Tibial artery (tissue), 4 donors: ENCODE measurements around the gene HRH1.

Source experiments
- DNase-seq, 2 donors: peaks; one replicate each; pipeline ENCODE4 v3.0.0-alpha.2; 2019
- H3K27ac ChIP-seq, 2 donors: fragments of 200-600 bp; sonication (generic) in 1 of 2; 1 replicate in 1 of 2; 2 replicates in 1 of 2; pipeline ENCODE4 v1.5.1; 2018 to 2019; ENCODE audit warnings: mild to moderate bottlenecking in 1 of 2
- H3K27me3 ChIP-seq, 2 donors: fragments of 200-600 bp; sonication (generic) in 1 of 2; one replicate each; pipeline versions ENCODE4 v1.5.1 to v1.6.0; 2016 to 2019
- H3K36me3 ChIP-seq, 3 donors: fragments of 200-600 bp; sonication (generic) in 2 of 3; one replicate each; pipeline ENCODE4 v1.5.1; 2016 to 2019; ENCODE audit warnings: mild to moderate bottlenecking in 2 of 3
- H3K4me1 ChIP-seq, 4 donors: fragments of 200-600 bp; sonication (generic) in 2 of 4; 1 replicate in 3 of 4; 2 replicates in 1 of 4; pipeline ENCODE4 v1.5.1; 2016 to 2019
- H3K4me3 ChIP-seq, 2 donors: fragments of 200-600 bp; sonication (generic) in 1 of 2; 1 replicate in 1 of 2; 2 replicates in 1 of 2; pipeline ENCODE4 v1.5.1; 2018 to 2019; ENCODE audit warnings: mild to moderate bottlenecking in 2 of 2
- H3K9me3 ChIP-seq, 3 donors: fragments of 200-600 bp; sonication (generic) in 1 of 3; one replicate each; pipeline ENCODE4 v1.5.1; 2016 to 2019
- intact Hi-C: fragments of 100-400 bp; cut with DNase I; formaldehyde crosslinking; loops from one replicate; pipeline ENCODE4 v1.15.0; 2023; ENCODE audit warnings: low total_unique reads
- TF ChIP-seq, protein P1 (sequence below), 2 experiments: fragments of 200-600 bp in 1 of 2; fragments of 450-650 bp in 1 of 2; IDR thresholded peaks; one replicate each; pipeline ENCODE4 v1.5.1; 2017 to 2019; ENCODE audit warnings: antibody characterized with exemption in 2 of 2, mild to moderate bottlenecking in 1 of 2, moderate library complexity in 1 of 2

Gene HRH1

DNA sequence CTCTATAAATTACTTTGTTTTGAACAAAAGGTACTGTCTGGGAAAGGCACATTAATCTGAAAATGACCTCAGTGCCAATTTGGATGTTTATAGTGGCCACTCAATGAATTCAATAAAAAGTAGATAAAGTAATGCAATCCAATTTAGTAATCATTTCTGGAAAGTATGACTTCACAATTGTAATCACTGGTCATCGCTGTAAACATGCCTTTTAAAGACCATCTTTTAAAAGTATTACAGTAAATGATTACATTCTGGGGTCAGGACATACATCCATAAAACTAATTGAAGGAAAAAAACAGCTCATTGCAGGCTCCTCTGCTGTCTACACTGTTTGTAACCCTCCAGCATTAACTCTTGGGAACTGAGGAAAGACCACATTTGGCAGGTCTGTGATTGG, 43.2 kb downstream of the HRH1 start:
- H3K27ac ChIP-seq, result peak overlapping the region; percentile 73 to 78

DNA sequence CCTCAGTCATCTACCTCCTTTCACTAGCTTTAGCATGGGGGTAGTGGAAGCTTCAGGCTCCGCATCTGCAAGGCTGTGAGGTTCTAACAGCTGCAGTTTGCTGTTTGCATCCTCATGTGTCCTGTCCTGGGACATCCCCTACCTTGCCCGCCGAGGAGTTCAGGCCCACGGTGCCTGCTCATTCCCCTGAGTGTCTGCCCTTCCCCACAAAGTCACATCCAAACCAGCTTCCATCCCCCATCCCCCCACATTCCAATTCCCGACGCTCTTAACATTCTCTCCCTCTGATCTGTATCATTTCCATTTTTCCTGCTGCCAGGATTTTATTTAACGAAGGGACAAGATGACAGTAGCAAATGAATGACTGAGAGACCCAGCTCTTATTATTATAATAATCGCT, 43.8 kb downstream of the HRH1 start:
- no peaks in the 10 kb centered on the region for H3K9me3 ChIP-seq
- peaks cover 0 to 5% (median 0%) of the 10 kb centered on the region in 3 donors for H3K36me3 ChIP-seq
- H3K4me1 ChIP-seq, result peaks cover 0 to 73% (median 55%) of the 10 kb centered on the region in 4 donors
- no peak overlapping the region for H3K4me3 ChIP-seq
- peak in 1 of 2 donors; percentile 48 for DNase-seq
- intact Hi-C loops, result no loop called here
- peak overlapping the region; percentile 34 to 78 for H3K27ac ChIP-seq
- TF ChIP-seq, protein P1, sequence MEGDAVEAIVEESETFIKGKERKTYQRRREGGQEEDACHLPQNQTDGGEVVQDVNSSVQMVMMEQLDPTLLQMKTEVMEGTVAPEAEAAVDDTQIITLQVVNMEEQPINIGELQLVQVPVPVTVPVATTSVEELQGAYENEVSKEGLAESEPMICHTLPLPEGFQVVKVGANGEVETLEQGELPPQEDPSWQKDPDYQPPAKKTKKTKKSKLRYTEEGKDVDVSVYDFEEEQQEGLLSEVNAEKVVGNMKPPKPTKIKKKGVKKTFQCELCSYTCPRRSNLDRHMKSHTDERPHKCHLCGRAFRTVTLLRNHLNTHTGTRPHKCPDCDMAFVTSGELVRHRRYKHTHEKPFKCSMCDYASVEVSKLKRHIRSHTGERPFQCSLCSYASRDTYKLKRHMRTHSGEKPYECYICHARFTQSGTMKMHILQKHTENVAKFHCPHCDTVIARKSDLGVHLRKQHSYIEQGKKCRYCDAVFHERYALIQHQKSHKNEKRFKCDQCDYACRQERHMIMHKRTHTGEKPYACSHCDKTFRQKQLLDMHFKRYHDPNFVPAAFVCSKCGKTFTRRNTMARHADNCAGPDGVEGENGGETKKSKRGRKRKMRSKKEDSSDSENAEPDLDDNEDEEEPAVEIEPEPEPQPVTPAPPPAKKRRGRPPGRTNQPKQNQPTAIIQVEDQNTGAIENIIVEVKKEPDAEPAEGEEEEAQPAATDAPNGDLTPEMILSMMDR (IDR thresholded peaks at IDR 0.05), result no peak
- H3K27me3 ChIP-seq, result no peaks in the 10 kb centered on the region

More for the DNA sequence above, 43.2 kb downstream of the HRH1 start:
- no peak for DNase-seq
- no peak overlapping the region for H3K4me3 ChIP-seq
- peaks cover 0 to 5% (median 0%) of the 10 kb centered on the region in 3 donors for H3K36me3 ChIP-seq
- TF ChIP-seq, protein P1 (IDR thresholded peaks at IDR 0.05), result no peak
- H3K9me3 ChIP-seq, result no peaks in the 10 kb centered on the region
- H3K4me1 ChIP-seq, result peaks cover 0 to 71% (median 55%) of the 10 kb centered on the region in 4 donors
- no peaks in the 10 kb centered on the region for H3K27me3 ChIP-seq
- intact Hi-C loops, result no loop called here

DNA sequence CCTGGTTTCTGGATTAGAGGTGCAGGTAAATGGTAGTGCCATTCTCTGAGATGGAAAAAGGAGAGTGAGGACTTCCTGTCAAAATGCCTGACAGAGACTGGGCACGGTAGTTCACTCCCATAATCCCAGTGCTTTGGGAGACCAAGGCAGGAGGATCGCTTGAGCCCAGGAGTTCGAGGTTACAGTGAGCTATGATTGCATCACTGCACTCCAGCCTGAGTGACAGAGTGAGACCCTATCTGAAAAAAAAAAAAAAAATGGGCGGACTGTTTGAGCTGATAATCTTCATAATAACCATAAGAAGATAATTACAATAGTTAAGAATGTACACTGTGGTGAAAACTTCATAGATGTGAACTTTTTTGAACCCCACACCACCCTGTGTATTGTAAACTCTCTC, 44.2 kb downstream of the HRH1 start:
- H3K4me3 ChIP-seq, result no peak overlapping the region
- intact Hi-C loops, result no loop called here
- no peaks in the 10 kb centered on the region for H3K9me3 ChIP-seq
- H3K4me1 ChIP-seq, result peaks cover 0 to 73% (median 55%) of the 10 kb centered on the region in 4 donors
- peaks cover 0 to 1% (median 0%) of the 10 kb centered on the region in 3 donors for H3K36me3 ChIP-seq
- TF ChIP-seq, protein P1 (IDR thresholded peaks at IDR 0.05), result no peak
- peak overlapping the region in 1 of 2 donors; percentile 78 for H3K27ac ChIP-seq
- peak in 1 of 2 donors; percentile 28 for DNase-seq
- no peaks in the 10 kb centered on the region for H3K27me3 ChIP-seq

DNA sequence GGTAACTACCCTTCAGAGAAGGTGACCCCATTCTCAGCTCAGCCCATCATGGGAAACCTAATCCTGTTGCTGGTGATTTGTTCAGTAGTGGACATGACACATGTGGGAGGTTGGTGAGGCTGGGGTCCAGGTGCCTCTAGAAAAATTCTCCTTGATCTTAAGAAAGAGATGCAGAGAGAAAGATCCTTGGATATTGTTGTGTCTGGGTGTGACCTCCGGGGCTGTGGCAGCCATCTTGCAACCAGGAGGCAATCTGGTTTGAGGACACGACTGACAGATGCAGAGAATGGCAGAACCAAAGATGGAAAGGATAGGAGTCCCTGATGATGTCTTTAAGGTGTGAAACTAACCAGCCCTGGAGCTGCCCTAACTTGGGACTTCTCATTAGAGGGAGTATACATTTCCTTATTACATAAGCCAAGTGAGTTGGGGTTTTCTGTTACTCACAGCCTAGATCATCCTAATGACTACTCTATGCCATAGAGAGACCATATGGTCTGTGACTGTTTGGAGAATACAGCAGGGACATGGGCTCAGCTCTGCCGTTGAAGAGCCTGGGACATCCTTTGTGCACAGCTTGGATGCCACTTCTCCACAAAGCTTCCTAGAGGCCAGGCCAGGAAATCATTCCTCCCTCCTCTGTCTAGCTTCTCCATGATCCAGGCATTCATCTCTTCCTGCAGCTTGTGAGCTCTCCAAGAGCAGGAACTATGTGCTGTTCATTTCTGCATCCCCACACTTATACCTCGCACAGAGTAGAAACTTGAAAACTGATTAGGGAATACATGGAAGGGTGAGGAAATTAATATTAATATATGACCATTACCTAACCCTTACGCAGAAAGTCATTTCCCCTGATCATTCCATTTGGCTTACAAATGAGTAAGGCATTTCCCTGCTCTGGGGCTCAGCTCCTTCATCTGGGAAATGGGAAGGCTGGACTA, 45.9 kb downstream of the HRH1 start:
- no peaks in the 10 kb centered on the region for H3K9me3 ChIP-seq
- intact Hi-C loops, result no loop called here
- H3K4me1 ChIP-seq, result peaks cover 0 to 74% (median 54%) of the 10 kb centered on the region in 4 donors
- peak overlapping the region; percentile 58 to 64 for H3K27ac ChIP-seq
- H3K4me3 ChIP-seq, result no peak overlapping the region
- TF ChIP-seq, protein P1 (IDR thresholded peaks at IDR 0.05), result no peak
- H3K27me3 ChIP-seq, result no peaks in the 10 kb centered on the region
- peak in 1 of 2 donors; percentile 31 for DNase-seq
- H3K36me3 ChIP-seq, result no peaks in the 10 kb centered on the region

DNA sequence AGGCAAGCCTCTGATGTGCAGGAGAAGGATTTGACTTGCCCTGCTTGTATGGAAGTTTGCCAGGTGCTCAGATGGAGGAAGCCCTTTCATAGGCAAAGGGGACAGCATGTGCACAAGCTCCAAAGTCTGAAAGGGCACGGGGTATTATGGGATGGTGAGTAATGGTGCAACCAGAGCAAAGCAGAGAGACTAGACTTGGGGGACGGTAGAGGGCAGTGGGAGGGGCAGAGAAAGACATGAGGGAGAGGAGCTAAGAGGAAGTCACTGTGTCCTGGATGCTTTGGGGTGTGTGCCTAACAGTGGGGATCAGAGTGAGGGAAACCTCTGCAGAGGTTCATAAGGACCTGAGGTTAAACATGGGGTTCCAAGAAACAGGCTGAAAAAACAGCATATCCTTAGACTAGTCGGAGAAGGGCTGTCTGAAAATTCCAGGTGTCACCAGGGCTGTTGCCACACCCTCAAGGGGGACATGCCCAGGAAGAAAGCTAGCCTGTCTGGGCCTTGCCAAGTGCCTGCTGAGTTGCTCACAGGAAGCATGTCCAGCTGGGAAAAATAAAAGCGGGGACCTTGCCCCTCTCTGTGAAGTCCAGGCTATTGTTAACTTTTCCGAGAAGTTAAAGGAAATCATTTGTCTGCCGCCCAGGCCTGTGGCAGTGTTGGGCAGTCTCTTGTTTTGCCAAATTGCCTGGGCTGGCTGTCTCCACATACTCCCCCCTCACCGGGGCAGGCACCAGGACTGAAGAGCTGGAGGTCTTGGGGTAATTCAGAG, 47.1 kb downstream of the HRH1 start:
- intact Hi-C loops, result no loop called here
- Histone ChIP-seq H3K4me3 (no peak overlapping the region), H3K36me3 (no peaks in the 10 kb centered on the region), H3K4me1 (peaks cover 0 to 74% (median 45%) of the 10 kb centered on the region in 4 donors), H3K27ac (peak overlapping the region; percentile 58 to 64), H3K27me3 (no peaks in the 10 kb centered on the region), H3K9me3 (no peaks in the 10 kb centered on the region)
- TF ChIP-seq, protein P1 (IDR thresholded peaks at IDR 0.05), result no peak
- peak; percentile 57 to 82 for DNase-seq
